Kidney glomerular epithelial cell (primary cell): Measurements from ENCODE around the gene PADI4.

Experiments
- DNase-seq: peaks from one replicate; lab custom pipeline; 2025; lab: John Stamatoyannopoulos, UW

The PADI4 gene

DNA sequence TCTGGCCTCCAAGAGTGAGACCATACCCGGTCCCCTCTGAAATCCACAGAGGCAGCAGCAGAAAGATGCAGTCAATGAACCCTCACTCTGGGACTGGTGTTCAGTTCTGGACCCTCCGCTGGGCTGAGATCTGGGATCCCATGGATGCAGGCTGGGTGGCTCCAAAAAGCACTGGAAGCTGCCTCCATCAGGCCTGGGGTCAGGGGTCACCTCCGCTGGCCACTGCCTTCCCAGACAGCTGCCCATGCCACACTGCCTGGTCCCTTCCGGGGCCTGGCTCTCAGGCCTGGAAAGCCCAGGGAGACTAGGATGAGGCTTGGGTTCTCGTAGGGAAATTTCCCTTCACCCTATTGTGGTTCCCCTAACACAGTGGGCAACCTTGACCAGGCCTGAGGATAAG is 21.4 kb upstream of the PADI4 start:
- DNase-seq: no peak

GRCh38 chr1:17287130-17287776 is 20.7 kb upstream of the PADI4 start:
- DNase-seq: no peak

GRCh38 chr1:17289721-17290120 is 18.3 kb upstream of the PADI4 start:
- peak; percentile 4 for DNase-seq

DNA sequence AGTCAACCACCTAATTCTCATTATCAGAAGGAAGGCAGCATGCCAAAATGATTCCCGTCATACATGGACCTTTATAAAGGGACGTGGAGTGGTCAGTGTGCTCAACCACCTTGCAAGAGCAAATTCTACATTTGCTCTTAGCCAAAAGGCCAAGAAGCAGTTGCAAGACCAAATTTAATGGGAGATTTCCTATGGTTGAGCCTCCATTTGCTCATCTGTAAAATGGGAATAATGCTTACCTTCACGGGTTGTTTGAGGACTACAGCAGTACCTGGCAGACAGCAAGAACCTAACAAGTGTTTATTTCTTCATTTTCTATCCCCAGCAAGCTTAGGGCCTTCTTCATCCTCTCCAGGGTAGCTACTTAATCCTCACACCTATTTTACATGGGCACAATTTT is 17.4 kb upstream of the PADI4 start:
- no peak for DNase-seq

GRCh38 chr1:17292299-17293160 is 15.5 kb upstream of the PADI4 start:
- no peak for DNase-seq

GRCh38 chr1:17293681-17294425 is 14.1 kb upstream of the PADI4 start:
- DNase-seq: no peak

GRCh38 chr1:17295292-17295691 is 12.7 kb upstream of the PADI4 start:
- DNase-seq: no peak

DNA sequence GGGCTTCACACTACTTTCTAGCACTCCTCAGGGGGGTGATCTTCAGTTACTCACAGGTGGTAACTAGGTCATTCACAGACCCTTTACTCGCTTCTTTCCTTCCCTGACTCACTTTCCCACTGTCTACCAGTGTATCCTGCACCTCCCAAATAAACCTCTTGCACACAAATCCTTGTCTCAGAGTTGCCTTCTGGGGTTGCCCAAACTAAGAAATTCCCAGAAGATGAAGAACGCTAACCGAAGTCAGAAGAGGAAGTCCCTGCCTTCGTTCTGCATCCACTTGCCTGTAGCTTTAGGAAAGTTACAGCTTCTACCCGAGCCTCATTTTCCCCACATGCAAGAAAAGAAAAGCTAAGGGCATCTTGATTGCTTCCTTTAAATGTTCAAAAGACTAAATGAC is 11.9 kb upstream of the PADI4 start:
- no peak for DNase-seq

DNA sequence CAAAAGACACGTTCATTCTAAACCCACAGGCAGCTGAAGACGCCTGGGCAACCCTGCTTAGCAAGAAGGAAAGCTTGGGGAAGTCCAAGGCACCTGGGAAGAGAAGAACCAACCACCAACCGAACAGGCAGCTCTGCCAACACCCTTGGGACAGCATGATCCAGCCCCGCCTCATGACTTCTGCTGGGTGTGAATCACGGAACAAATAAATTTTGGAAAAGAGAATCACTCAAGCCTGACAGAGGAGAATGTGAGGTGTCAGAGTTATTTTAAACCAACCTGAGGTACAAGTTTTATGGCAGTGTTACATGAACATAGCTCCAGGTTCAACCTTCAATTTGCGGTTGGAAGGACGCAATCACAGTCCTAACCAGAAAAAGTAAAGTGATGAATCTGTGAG is 10.0 kb upstream of the PADI4 start:
- DNase-seq: no peak

DNA sequence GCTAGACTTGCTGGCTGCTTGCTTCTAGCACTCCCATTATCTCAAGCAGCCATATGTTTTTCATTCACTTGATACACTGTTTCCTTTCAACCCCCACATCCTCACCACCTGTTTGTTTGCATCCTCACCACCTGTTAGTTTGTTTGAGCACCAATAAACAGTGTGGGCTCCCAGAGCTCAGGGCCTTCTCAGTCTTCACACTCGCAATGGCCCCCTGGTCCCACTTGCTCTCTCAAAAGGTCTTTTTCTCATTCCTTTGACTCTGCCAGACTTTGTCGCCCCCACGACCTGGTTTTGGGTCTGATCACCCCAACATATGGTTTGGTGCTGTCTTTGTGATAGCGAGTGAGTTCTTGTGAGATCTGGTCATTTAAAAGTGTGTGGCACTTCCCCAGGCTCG is 6.2 kb upstream of the PADI4 start:
- no peak for DNase-seq

- DNase-seq: no peak
These were observed 3.7 kb upstream of the PADI4 start for GRCh38 chr1:17304151-17304825.

DNA sequence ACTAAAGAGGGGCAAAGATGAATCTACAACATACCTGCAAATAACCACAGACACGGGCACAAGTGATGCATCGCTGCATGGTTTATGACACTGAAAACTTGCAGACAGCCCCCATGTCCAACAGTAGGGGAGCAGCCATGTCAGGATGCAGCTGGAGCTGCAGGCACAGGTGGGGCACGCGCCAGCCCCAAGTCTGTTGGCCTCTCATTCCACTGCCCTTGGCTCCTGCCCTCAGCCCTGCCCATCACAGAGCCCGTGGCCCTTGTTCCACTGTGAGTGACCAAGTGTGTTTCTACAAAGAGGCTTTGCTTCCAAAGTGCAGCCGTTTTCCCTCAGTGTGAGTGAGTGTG is 3.2 kb upstream of the PADI4 start:
- no peak for DNase-seq

- no peak for DNase-seq
These were observed 2.4 kb upstream of the PADI4 start for GRCh38 chr1:17305576-17306095.

DNA sequence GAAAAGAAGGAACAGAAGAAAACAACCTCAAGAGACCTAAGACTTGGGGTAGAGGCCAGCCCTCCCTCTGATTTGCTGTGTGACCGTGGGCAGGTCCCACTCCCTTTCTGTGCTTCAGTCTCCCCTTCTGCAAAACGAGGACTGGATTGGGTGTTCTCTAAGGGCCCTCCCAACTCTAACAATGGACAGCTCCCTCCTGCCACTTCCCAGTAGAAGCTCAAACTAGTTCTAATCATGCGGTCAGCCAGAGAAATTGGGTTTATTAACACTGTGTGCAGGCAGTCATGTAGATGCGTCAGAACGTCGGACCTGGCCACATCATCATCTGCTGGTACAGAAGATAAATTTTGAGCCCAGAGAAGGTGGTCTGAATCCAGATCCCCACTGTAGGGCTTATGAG is 1.6 kb upstream of the PADI4 start:
- DNase-seq: no peak

DNA sequence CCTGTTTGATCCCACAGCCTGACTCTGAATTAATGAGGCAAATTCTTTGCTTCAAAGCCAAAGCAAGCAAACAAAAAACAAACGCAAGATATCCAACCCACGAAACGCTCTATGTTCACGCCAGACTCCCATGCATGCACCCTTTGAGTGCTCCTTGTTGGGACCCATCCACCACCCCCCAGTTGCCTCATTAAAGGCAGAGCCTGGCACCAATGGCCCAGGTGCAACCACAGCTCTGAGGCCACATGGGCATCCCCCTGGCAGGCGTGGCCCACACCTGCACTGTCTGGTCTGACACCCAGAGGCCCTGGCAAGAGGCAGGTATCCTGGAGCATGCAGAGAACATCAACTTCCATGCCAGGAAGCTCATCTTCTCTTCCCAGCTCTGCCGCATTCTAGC is 1.1 kb upstream of the PADI4 start:
- no peak for DNase-seq

GRCh38 chr1:17307329-17307728 is 668 bp upstream of the PADI4 start:
- no peak for DNase-seq

- no peak for DNase-seq
These were observed 596 bp downstream of the PADI4 start for GRCh38 chr1:17308593-17308992.

- DNase-seq: no peak
These were observed 1.6 kb downstream of the PADI4 start for GRCh38 chr1:17309426-17310067.

DNA sequence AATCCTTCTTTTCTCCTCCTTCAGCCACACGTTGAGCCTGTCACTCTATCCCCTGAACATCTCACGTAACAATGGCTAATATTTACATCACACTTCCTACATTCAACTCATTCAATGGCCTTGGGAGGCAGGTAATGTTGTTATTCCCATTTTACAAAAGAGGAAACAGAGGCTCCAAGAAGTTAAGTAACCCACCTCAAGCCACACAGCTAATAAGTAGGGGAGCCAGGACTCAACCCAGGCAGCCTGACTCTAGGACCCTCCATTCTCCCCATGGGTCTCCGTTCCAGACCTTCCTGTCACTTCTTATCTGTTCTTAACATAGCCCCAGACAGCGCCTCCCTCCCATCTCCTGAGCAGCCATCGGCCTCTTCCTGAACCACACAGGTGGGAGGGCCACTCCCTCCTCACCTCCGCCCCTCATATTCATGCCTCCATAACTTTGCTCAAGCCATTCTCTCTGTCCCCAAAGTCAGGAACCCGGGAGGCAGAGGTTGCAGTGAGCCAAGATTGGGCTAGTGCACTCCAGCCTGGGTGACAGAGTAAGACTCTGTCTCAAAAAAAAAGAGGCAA is 2.2 kb downstream of the PADI4 start:
- DNase-seq: no peak

DNA sequence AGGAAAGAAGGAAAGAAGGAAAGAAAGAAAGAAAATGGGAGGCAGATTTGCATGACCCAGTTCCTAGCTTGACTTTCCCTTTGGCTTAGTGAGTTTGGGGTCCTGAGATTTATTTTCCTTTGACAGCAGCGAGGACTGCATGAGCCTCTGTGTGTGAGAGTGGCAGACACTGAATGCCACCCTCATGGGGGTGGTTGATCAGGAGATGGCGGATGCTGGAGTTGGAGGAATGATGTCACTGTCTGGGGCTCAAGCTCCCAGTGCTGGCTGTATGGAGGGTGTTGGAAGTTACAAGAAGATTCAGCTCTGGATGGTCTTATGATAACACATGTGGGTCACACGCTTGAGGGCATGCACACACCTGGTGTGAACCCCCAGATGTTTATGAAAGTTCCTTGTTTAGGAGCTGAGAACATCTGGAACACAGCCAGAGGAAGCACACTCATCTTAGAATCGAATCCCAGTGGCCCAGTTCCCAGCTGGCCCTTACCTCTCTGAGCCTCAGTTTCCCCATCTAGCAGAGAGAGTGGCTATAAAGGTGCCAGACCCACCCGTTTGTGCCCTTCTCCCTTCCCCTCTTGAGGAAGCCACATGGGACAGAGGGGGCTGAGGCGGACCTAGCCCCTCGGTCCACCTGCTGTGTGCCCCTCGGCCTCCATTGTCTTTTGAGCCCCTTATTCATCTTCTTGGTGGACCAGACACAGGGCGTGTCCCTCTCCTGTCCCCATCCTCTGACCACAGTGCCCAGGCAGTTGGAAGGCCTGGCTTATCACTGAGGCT is 5.7 kb downstream of the PADI4 start:
- DNase-seq: no peak
